Putamen (tissue), 1 donor: ENCODE measurements around the gene HPD.
A peak's percentile ranks its signal among the peaks of the same experiment; 100 is the strongest.
"Not testable (repeated sequence)": the region's sequence is repeated elsewhere in the genome, so short reads cannot be mapped to it uniquely, and the experiment has no call there.

Experiments
- DNase-seq: peaks from one replicate; pipeline ENCODE4 v3.0.0-alpha.2; 2016; ENCODE audit warnings: low spot score

HPD gene

DNA sequence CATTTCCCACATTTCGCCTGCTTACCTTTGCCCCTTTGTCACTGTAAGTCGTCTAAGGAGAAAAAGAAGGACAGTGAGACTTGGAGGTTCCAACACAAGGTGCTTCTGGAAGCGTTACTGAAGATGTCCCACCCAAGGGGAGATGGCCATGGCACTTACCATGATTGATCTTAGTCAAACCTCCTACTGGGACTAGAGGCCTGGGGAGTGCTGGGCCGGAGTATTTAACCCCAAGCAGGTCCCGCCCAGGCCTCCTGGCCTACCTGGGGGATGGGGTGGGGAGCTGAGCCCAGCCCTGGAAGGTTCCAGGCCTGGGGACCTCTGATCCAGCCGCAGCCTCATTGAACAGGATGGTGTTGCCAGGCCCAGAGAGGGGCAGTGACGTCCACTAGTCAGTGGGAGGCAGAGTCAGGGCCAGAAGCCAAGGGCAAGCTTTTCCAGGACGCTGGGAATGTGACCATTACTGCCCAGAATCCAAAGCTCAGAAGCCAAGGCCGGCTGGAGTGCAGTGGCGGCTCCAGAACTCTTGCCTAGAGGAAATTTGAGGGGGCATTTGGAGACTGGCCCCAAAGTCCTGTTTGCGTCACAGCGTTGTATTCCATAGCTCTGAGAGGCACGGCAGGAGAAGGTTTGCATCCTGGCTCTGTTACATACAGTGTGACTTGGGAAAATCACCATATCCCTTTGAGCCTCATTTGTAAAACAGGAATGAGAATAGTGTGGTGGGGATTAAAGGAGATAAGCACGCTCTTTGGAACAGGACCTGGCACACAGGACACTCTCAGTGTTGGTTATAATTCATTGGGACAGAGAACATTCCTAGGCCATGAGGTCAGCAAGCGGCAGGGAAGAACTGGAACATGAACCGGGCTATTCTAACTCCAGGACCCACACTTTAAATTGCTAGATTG is at the start of gene HPD:
TSS of gene HPD (minus strand) at position 198 of the 911 bp plus-strand sequence. CDS start at position 162, 36 bp downstream.
- no peak for DNase-seq

DNA sequence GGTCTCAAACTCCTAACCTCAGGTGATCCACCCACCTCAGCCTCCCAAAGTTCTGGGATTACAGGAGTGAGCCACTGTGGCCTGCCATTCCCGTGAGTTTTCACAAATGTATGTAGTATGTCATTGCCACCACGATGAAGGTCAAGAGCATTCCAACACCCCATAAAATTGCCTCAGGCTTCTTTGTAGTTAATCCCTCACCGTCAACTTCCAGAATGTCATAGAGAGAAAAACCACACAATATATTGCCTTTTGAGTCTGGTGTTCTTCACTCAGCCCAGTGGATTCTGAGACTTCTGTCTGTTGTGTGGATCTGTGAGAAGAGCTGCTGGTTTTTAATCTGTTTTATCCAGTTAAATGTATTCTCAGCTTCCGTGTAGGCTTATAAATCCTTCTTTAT is 47.1 kb upstream of the HPD start:
- no peak for DNase-seq

DNA sequence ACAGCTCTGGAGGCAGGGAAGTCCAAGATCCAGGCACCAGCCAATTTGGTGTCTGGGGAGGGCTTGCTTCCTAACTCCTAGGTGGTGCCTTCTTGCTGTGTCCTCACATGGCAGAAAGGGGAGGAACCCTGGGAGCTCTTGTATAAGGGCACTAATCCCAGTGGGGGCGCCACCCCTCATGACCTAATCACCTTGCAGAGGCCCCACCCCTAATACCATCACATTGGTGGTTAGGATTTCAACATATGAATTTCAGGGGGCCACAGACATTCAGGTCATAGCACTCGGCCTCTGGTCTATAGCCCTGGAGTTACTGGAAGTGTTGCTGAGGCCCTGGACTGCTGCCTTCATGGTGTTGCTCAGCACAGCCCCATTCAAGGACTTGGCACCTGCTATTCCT is 44.5 kb upstream of the HPD start:
- no peak for DNase-seq

DNA sequence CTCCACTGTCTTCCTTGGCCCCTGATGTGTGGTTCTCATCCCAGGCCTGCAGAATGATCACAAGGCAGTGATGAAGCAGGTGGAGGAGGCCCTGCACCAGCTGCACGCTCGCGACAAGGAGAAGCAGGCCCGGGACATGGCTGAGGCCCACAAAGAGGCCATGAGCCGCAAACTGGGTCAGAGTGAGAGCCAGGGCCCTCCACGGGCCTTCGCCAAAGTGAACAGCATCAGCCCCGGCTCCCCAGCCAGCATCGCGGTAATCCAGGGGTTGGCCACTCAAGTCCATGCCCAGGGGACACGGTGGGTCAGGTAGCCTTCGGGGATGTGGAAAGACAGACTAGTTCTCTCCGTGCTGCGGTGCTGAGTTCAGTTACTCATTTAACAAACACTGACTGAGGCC is 40.9 kb upstream of the HPD start:
- no peak for DNase-seq

DNA sequence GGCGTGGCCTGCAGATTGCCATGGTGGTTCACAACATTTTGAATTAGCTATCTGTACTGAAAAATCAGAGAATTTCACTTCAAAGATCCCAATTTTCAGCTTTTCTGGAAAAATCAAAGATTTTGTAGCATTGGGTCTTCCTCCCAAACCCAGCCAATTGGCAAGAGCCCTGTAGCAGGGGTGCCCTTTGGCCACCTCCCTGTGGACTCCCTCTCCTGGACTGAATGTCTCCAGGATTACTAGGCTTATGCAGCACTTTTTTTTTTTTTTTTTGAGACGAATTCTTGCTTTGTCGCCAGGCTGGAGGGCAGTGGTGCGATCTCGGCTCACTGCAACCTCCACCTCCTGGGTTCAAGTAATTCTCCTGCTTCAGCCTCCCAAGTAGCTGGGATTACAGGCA is 39.6 kb upstream of the HPD start:
- DNase-seq: no peak

DNA sequence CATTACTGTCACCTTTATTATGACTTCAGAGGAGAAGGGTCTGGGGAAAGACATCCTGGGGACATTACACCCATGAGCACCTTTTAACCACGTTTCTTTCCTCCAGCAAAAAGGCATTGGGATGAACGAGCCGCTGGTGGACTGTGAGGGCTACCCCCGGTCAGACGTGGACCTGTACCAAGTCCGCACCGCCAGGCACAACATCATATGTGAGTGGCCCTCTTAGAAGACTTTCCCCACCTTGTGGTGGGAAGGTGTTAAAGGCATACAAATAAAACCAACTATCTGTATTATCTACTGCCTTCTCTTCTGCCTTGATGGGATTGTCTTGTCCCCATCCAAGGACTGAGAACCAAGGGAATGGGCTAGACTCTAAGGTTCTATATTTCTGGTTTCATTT is 36.0 kb upstream of the HPD start:
- no peak for DNase-seq

DNA sequence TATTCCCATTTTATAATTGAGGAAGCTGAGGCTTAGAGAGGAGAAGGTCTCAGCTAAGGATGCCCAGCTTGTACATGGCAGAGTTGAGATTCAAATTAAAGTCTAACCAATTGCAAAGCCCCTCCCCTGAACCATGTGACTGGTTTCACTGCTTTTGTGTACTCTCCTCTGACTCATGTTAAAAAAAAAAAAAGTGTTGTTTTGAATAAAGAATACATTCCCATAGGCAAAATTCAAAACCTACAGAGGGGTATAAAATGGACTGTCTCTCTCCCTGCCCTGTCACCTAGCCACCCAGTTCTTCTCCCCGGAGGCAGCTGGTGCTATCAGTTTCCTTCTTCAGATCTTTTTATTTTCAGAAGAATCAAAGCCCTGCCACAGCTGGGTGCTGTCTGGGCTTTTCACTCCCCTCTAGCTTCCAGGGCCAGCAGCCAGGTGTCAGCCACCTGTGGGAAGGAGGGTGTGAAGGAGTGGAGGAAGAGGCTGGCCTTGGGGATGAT is 35.4 kb upstream of the HPD start:
- no peak for DNase-seq

DNA sequence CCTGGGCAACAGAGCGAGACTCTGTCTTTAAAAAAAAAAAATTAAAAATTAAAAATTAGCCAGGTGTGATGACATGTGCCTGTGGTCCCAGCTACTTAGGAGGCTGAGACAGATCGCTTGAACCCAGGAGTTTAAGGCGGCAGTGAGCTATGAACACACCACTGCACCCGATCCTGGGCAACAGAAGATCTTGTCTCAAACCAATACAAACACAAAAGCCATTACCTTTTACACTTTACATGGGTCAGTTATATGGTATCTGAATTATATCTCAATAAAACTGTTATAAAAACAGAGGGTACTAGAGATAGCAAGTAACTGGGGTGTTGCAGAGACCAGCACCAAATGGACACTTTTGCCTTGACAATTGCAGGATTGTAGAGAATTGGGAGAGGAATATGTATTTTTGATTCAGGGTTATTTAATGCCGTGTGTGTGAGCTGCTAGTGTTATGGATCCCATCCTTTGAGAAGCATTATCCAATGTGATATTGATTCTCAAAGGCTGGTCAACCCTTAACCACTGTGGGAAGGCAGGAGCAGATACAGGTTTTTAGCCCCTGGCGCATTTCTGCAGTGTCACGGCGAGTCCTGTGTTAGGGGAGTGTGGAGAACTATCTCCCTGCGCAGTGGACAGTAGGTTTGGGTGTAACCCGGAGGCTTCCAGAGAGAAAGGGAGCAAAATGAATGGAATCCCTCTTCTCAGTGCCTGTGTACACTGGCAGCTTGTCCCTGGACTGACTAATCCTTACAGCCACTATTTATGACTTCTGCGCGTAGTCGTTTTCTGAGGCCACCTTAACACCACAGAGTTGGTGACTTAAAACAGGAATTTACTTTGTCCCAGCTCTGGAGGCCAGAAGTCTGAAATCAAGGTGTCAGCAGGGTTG is 34.3 kb upstream of the HPD start:
- no peak for DNase-seq

DNA sequence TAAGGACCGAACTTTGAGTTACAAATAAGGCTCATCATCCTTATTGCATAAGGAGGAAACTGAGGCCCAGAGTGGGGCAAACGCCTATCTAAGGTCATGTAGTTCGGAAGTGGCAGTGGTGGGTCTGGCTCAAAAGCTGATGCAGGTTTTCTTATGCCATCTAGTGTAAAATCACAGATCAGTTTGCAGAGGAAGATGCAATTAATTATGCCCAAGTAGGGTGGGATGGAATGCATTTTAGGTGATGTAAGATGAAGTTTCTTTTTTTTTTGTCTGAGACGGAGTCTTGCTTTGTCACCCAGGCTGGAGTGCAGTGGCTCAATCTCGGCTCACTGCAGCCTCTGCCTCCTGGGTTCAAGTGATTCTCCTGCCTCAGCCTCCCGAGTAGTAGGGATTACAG is 31.0 kb upstream of the HPD start:
- DNase-seq: not testable (repeated sequence)

DNA sequence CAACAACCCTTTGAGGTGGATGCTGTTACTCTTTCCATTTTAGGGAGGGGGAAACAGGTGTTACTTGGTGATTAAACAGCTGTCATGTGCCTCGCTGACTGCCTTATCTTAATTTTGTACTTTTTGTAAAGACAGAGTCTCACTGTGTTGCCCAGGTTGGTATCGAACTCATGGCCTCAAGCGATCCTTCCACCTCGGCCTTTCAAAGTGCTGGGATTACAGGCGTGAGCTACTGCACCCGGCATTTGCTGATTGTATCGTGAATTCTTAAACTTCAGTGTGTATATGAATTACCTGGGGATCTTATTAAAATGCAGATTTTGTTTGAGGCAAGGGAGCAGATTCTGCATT is 30.6 kb upstream of the HPD start:
- no peak for DNase-seq

DNA sequence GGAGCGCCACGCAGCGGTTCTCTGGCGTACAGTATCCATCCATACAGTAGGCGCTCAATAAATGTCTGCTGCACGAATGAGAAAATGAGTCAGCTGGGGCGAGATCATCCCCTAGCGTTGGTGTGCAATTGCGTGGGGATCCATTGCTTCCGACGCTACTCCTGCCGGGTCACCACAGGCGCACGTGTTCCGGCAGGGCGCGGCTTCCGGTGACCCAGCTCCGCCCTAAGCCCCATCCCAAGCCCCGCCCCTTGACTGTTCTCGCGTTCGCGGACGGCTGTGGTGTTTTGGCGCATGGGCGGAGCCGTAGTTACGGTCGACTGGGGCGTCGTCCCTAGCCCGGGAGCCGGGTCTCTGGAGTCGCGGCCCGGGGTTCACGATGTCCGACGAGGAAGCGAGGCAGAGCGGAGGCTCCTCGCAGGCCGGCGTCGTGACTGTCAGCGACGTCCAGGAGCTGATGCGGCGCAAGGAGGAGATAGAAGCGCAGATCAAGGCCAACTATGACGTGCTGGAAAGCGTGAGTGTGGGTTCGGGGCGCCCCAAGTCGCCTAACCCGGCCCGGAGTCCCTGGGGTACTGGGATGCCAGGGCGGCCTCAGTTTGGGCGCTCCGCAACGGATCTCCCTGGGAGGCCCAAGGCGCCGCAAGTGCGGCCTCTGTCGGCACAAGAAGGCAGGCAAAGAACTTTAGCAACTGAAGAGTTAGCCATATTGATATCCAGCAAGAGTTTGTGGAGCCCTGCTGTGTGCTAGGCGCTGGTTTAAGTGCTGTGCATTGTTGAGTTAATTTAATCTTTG is 30.0 kb upstream of the HPD start, which contains the start of gene PSMD9:
TSS of gene PSMD9 (plus strand) at position 313 of the 796 bp plus-strand sequence. CDS start at position 380, 67 bp downstream.
- DNase-seq: peak; percentile 96

DNA sequence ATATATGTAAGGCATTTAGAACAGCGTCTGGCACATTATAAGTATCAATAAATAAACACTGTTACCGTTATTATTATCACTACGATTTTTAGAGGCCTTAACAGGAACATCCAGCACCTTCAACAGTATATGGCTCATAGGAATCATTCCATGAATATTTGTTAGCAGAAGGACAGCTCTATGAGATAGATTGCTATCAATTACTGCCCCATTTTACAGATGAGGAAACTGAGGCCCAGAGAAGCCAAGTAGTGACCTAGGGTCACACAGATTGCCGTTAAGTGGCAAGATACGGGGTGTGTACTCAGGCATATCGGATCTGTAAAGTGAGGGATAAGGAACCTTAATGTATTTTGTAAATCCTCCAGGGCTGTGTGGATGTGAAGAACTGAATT is 29.4 kb upstream of the HPD start:
- DNase-seq: no peak

DNA sequence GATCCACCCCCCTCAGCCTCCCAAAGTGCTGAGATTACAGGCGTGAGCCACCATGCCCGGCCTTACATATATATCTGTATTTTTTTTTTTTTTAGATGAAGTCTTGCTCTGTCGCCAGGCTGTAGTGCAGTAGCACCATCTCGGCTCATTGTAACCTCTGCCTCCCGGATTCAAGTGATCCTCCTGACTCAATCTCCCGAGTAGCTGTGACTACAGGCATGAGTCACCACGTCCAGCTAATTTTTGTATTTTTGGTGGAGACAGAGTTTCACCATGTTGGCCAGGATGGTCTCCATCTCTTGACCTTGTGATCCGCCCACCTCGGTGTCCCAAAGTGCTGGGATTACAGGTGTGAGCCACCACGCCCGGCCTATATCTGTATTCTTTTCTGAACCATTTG is 26.5 kb upstream of the HPD start:
- DNase-seq: not testable (repeated sequence)

DNA sequence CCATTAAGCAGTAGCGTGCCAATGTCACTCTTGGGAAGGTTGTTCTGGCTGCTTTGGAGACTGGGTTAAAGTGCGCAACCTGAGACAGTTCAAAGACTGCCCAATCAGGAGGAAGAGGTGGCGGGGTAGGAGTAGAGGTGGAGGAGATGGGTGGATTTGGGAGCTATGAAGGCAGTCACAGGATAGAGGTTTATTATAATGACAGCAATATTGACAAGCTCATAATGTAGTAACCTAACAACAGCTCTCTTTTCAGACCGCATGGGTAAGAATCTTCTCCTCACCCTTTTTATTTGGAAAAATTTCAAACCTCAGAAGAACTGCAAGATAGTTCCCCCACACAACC is 24.6 kb upstream of the HPD start:
- DNase-seq: no peak

DNA sequence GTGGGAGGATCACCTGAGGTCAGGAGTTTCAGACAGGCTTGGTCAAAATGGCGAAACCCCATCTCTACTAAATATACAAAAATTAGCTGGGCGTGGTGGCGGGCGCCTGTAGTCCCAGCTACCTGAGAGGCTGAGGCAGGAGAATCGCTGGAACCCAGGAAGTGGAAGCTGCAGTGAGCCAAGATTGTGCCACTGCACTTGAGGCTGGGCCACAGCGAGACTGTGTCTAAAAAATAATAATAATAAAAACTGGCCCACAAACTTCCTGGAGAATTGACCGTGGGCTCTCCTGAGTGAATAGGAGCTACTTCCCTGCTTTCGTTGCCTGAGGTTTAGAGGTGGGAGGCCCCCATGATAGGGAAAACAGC is 17.4 kb upstream of the HPD start:
- not testable (repeated sequence) for DNase-seq

DNA sequence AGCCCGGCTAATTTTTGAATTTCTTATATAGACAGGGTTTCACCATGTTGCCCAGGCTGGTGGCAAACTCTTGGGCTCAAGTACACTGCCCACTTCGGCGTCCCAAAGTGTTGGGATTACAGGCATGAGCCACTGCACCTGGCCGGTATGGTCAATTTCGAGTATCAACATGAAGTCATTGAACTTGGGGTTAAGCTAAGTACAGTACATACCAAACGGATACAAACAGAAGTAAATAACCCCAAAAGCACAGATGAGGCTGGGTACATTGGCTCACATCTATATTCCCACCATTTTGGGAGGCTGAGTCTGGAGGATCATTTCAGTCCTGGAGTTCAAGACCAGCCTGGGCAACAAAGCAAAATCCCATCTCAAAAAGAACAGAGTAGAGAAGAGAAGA is 16.9 kb upstream of the HPD start:
- no peak for DNase-seq

DNA sequence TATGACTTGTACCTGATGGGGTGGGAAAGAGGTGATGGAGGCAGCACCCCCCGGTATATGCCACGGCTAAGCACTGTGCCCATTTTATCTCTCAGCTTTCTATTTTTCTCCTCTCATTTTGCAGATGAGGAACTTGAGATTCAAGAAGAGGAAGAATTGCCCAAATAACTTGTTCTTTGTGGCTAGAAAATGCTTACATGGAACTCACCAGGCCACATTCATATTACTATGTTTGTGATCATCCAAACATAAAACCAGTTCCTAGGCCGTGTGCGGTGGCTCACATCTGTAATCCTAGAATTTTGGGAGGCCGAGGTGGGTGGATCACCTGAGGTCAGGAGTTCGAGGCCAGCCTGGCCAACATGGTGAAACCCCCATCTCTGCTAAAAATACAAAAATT is 15.4 kb upstream of the HPD start:
- no peak for DNase-seq

DNA sequence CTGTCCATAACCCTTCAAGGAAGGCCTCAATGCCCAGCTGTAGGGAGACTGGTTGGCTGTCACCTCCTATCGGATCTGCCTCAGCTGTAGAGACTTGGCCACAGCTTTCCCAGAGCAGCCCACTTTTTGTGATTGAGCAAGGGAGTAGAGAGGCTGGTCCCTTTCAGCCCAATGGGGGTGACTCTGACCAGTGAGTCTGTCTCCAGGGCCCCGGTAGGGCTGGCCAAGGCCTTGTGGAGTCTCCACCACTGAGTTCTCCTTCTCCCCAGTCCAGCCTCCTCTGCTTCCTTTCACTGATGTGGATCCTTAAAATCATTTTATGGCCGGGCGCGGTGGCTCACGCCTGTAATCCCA is 14.5 kb upstream of the HPD start:
- DNase-seq: no peak

DNA sequence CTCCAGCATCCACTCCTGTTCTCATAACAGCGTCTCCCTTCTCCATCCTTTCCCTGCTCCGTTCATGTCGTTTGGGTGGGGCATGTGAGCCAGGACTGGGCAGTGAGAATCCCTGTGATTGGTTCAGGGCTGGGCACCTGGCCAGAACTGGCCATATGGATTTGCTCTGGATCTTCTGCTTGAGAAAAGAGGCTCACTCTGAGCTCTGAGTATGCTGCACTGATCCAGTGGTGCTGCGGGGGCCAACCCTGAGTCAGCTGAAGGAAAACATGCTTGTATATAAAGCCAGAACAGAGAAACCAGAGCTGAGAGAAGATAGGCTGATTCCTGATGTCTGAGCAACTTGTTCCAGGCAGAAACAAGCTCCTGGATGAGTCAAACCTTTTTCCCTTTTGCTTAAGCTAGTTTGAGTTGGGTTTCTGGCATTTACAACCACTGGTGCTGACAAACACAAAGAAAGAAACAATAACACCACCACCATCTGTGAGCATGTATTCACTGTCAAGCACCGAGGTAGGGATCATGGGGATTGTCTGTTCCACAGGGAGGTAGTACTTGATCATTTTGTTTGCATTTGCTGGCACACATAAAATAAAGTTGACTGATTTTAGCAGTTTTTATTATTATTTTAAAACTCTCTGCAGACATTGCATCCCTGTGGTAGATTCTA is 14.0 kb upstream of the HPD start:
- DNase-seq: no peak

DNA sequence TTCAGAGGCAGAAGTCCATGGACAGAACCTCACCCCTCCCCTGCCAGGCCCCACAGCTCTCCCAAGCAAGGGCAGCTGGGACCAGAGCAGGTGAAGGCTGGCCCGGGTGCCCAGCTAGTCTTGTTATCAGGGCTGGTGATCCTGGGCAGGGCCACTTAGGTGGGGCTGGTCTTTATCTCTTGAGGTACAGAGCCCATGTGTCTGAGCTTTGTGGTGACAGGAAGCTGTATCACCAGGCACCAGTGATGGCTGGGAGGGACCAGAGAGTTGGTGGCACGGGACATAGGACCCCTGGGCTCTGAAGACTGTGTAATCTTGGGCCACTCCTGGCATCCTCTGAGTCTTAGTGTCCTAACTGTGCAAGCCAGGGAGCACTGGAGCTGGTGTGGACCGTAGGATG is 12.8 kb upstream of the HPD start:
- no peak for DNase-seq

DNA sequence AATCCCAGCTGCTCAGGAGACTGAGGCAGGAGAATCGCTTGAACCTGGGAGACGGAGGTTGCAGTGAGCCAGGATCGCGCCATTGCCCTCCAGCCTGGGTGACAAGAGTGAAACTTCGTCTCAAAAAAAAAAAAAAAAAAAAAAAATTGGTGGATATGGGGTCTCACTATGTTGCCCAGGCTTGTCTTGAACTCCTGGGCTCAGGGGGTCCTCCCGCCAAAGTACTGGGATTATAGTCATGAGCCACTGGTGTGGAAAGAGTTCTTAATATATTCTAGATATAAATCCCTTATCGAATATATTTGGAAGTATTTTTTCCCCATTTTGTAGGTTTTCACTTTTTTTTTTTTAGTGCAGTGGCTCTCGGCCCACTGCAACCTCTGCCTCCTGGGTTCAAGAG is 10.6 kb upstream of the HPD start:
- not testable (repeated sequence) for DNase-seq

DNA sequence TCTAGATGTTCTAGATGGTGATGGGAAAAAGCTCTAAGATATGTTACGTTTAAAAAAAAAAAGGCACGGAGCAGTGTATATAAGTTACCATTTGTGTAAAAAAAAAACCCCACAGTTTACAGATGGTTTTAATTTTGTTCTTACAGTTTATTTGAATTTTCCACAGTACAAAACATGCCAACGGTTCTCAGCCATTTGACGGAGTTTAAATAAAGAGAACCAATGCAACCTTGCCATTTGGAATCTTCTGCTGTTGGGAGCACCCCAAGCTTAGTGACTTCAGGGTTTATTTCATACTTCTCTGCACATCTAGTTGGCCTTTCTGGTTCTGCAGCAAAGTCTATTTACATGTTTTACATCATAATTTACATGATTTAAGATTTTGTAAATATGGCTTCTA is 7.7 kb upstream of the HPD start:
- no peak for DNase-seq
